DND-41 (cell line): Measurements from ENCODE around the gene LYZ.

Experiments used
- ATAC-seq: fragments of 200-7000 bp; cut with Tn5 transposase; 3 replicates; pipeline ENCODE4 v1.9.1; 2021; ENCODE audit warnings: low read depth; ENCODE audit not compliant: insufficient read depth
- DNase-seq: peaks from one replicate; pipeline ENCODE4 v3.0.0-alpha.2; 2020
- H2AFZ ChIP-seq: 2 replicates; pipeline ENCODE4 v1.6.0; 2012; ENCODE audit warnings: low read depth, low read length
- H3K27ac ChIP-seq: 2 replicates; pipeline ENCODE4 v1.5.1; 2012; ENCODE audit warnings: low read length, inconsistent platforms
- H3K27me3 ChIP-seq: fragments of 200-600 bp; sonication (generic); 2 replicates; pipeline ENCODE4 v1.6.0; 2012; ENCODE audit warnings: low read length, mild to moderate bottlenecking, inconsistent platforms; ENCODE audit not compliant: insufficient read depth, poor library complexity
- H3K36me3 ChIP-seq: 2 replicates; pipeline ENCODE4 v1.5.1; 2012; ENCODE audit warnings: low read length, inconsistent platforms; ENCODE audit not compliant: insufficient read depth
- H3K4me1 ChIP-seq: 2 replicates; pipeline ENCODE4 v1.5.1; 2012; ENCODE audit warnings: mild to moderate bottlenecking, low read length; ENCODE audit not compliant: insufficient read depth
- H3K4me2 ChIP-seq: 2 replicates; pipeline ENCODE4 v1.6.0; 2012; ENCODE audit warnings: mild to moderate bottlenecking, moderate library complexity, low read length, inconsistent platforms; ENCODE audit not compliant: insufficient read depth
- H3K4me3 ChIP-seq, 2 experiments: fragments of 200-600 bp in 1 of 2; shearing (Covaris generic) in 1 of 2; 2 replicates each; pipeline ENCODE4 v1.5.1; 2012 to 2016; ENCODE audit warnings: inconsistent platforms in 2 of 2, low read length in 2 of 2, mild to moderate bottlenecking in 2 of 2, low read depth in 1 of 2, moderate library complexity in 1 of 2
- H3K79me2 ChIP-seq: 2 replicates; pipeline ENCODE4 v1.6.0; 2012; ENCODE audit warnings: low read length, inconsistent platforms; ENCODE audit not compliant: insufficient read depth
- H3K9ac ChIP-seq: 2 replicates; pipeline ENCODE4 v1.6.0; 2012; ENCODE audit warnings: low read depth, mild to moderate bottlenecking, inconsistent platforms, low read length, moderate library complexity
- H3K9me3 ChIP-seq: 2 replicates; pipeline ENCODE4 v1.5.1; 2012; ENCODE audit warnings: low read length, moderate library complexity, mild to moderate bottlenecking, inconsistent platforms; ENCODE audit not compliant: insufficient read depth, severe bottlenecking
- H4K20me1 ChIP-seq: 2 replicates; pipeline ENCODE4 v1.6.0; 2012; ENCODE audit warnings: low read length; ENCODE audit not compliant: insufficient read depth
- CTCF ChIP-seq: IDR thresholded peaks from 2 replicates; pipeline ENCODE4 v1.5.1; 2012; ENCODE audit warnings: borderline replicate concordance, low read length, moderate library complexity, mild to moderate bottlenecking; ENCODE audit not compliant: poor library complexity, severe bottlenecking; ENCODE audit errors: extremely low read depth
- EZH2 ChIP-seq: IDR thresholded peaks from 3 replicates; pipeline ENCODE4 v1.6.1; 2012; ENCODE audit warnings: borderline replicate concordance, low read depth, mild to moderate bottlenecking, moderate library complexity, low read length, inconsistent platforms; ENCODE audit not compliant: severe bottlenecking

LYZ gene

DNA sequence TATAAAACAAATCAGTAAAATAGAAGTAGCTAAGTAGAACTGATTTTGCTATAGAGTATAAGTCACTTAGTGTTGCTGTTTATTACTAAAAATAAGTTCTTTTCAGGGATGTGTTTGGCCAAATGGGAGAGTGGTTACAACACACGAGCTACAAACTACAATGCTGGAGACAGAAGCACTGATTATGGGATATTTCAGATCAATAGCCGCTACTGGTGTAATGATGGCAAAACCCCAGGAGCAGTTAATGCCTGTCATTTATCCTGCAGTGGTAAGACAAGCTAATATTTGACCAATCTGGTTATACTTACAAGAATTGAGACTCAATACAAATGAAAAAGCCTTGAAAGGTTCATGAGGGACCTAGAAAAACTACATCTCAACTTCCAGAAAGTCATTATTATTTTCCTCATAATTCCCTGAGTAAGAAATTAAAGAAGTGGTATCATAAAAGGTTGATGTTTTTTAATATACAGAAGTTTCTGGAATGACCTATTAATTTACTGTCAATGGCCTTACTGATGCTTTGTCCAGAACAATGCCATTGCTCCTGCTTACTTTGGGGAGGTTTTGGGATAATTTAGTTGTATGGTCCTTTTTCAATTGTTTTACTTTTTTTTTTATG lies 1.9 kb downstream of the LYZ start:
- Histone ChIP-seq H3K4me2 (no peak overlapping the region), H4K20me1 (no peaks in the 10 kb centered on the region), H3K36me3 (no peaks in the 10 kb centered on the region), H3K9me3 (no peaks in the 10 kb centered on the region), H3K4me3 (no peak overlapping the region), H2AFZ (no peak overlapping the region), H3K4me1 (no peaks in the 10 kb centered on the region), H3K27me3 (peaks cover 5% of the 10 kb centered on the region), H3K79me2 (no peaks in the 10 kb centered on the region), H3K27ac (no peak overlapping the region), H3K9ac (no peak overlapping the region)
- TF ChIP-seq EZH2, result no peak
- TF ChIP-seq CTCF, result no peak
- ATAC-seq, result no peak
- no peak for DNase-seq

DNA sequence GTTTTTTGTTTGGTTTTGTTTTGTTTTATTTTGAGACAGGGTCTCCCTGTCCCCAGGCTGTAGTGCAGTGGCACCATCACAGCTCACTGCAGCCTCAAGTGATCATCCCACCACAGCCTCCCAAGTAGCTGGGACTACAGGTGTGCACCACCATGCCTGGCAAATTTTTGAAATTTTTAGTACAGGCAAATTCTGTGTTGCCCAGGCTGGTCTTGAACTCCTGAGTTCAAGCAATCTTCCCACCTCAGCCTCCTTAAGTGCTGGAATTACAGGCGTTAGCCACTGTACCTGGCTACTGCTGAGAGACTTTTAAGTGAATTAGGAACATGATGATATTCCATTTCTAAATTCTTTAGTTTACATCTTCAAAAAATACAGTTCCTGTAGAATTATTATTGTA lies 2.6 kb downstream of the LYZ start:
- H3K9me3 ChIP-seq, result no peaks in the 10 kb centered on the region
- TF ChIP-seq EZH2 (no peak), CTCF (no peak)
- H3K36me3 ChIP-seq, result no peaks in the 10 kb centered on the region
- peaks cover 5% of the 10 kb centered on the region for H3K27me3 ChIP-seq
- H3K9ac ChIP-seq, result no peak overlapping the region
- H3K4me3 ChIP-seq, result no peak overlapping the region
- no peaks in the 10 kb centered on the region for H3K79me2 ChIP-seq
- H4K20me1 ChIP-seq, result no peaks in the 10 kb centered on the region
- no peak overlapping the region for H2AFZ ChIP-seq
- H3K4me1 ChIP-seq, result no peaks in the 10 kb centered on the region
- H3K4me2 ChIP-seq, result no peak overlapping the region
- DNase-seq, result no peak
- H3K27ac ChIP-seq, result no peak overlapping the region
- ATAC-seq, result no peak

DNA sequence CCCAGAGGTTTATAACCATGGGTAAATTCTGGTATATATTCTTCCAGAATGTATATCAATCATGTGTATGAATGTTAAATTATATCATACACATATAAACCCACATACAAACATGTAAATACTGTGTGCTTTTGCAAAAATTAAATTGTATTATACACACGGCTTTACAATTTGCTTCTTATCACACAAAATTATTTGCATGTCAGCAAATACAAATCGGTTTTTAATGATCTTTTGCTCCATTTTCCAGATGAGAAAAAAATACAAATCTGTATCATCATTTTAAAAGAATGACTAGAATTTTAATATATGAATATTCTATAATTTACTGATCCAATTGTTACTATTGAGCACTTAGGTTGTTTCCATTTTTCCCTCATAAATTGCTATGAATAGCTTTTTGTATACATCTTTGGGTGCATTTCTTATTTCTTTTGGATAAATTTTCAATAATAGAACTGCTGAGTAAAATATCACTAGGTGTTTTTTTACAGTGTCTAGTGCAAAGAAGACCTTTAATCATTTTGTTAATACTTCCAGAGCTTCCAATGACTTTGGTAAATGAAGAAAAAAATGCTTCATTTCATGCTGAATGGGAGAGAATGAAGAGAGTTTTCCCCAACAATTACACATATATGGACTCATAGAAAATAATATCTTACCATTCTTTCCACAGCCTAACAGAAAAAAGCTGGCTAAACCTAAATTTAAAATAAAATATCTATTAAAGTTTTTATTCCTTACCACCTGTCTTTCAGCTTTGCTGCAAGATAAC lies 3.5 kb downstream of the LYZ start:
- Histone ChIP-seq H3K4me1 (no peaks in the 10 kb centered on the region), H3K4me2 (no peak overlapping the region), H3K79me2 (no peaks in the 10 kb centered on the region), H3K27me3 (peaks cover 5% of the 10 kb centered on the region), H4K20me1 (no peaks in the 10 kb centered on the region), H3K4me3 (no peak overlapping the region), H3K9me3 (no peaks in the 10 kb centered on the region), H3K27ac (no peak overlapping the region), H3K9ac (no peak overlapping the region), H2AFZ (no peak overlapping the region), H3K36me3 (no peaks in the 10 kb centered on the region)
- TF ChIP-seq EZH2 (no peak), CTCF (no peak)
- DNase-seq (no peak), ATAC-seq (no peak)
